ENCODE results near the gene EIF4A3.

EIF4A3 gene

GRCh38 chr17:80151333-80151732, 4.4 kb upstream of the EIF4A3 start:
- no peaks in the 10 kb centered on the region for H3K27me3 ChIP-seq (ENCODE audit: control insufficient read depth, insufficient read depth, low read length)
- H3K9me3 ChIP-seq (ENCODE audit: control insufficient read depth, low read length) = no peaks in the 10 kb centered on the region
- no peak overlapping the region for H3K9ac ChIP-seq
- H3K79me2 ChIP-seq = peaks cover 4% of the 10 kb centered on the region
- no peaks in the 10 kb centered on the region for H3K4me1 ChIP-seq
- no peak for TF ChIP-seq CTCF (IDR thresholded peaks at IDR 0.05)
- no peaks in the 10 kb centered on the region for H3K36me3 ChIP-seq (ENCODE audit: control insufficient read depth, insufficient read depth, low read length)
- no peak overlapping the region for H2AFZ ChIP-seq
- H3K4me2 ChIP-seq (ENCODE audit: low read length) = no peak overlapping the region
- H3K4me3 ChIP-seq (ENCODE audit: low read depth, low read length) = no peak overlapping the region
- H3K27ac ChIP-seq = no peak overlapping the region

GRCh38 chr17:80146121-80147034, 550 bp downstream of the EIF4A3 start:
- Histone ChIP-seq H3K79me2 (peaks cover 19% of the 10 kb centered on the region), H3K9ac (peak overlapping the region; percentile 49), H3K4me2 (ENCODE audit: low read length) (peak overlapping the region; percentile 82), H3K4me1 (peaks cover 7% of the 10 kb centered on the region), H3K27me3 (ENCODE audit: control insufficient read depth, insufficient read depth, low read length) (no peaks in the 10 kb centered on the region), H3K27ac (peak overlapping the region; percentile 76), H3K36me3 (ENCODE audit: control insufficient read depth, insufficient read depth, low read length) (no peaks in the 10 kb centered on the region), H3K9me3 (ENCODE audit: control insufficient read depth, low read length) (no peaks in the 10 kb centered on the region), H2AFZ (peak overlapping the region; percentile 78), H3K4me3 (ENCODE audit: low read depth, low read length) (peak overlapping the region; percentile 92)
- TF ChIP-seq CTCF (IDR thresholded peaks at IDR 0.05) = no peak

- H3K27ac ChIP-seq = no peak overlapping the region
Observed at GRCh38 chr17:80145076-80146075, 1.6 kb downstream of the EIF4A3 start.

GRCh38 chr17:80142929-80143328, 4.0 kb downstream of the EIF4A3 start:
- H3K27me3 ChIP-seq (ENCODE audit: control insufficient read depth, insufficient read depth, low read length) = no peaks in the 10 kb centered on the region
- no peaks in the 10 kb centered on the region for H3K9me3 ChIP-seq (ENCODE audit: control insufficient read depth, low read length)
- no peak for TF ChIP-seq CTCF (IDR thresholded peaks at IDR 0.05)
- H3K4me1 ChIP-seq = peaks cover 7% of the 10 kb centered on the region
- no peak overlapping the region for H2AFZ ChIP-seq
- H3K79me2 ChIP-seq = peaks cover 19% of the 10 kb centered on the region
- no peak overlapping the region for H3K4me3 ChIP-seq (ENCODE audit: low read depth, low read length)
- H3K36me3 ChIP-seq (ENCODE audit: control insufficient read depth, insufficient read depth, low read length) = no peaks in the 10 kb centered on the region
- H3K9ac ChIP-seq = no peak overlapping the region
- H3K4me2 ChIP-seq (ENCODE audit: low read length) = no peak overlapping the region
- no peak overlapping the region for H3K27ac ChIP-seq

More at GRCh38 chr17:80145076-80146075, 1.6 kb downstream of the EIF4A3 start:
- H3K9ac ChIP-seq = no peak overlapping the region
- no peak overlapping the region for H2AFZ ChIP-seq
- H3K79me2 ChIP-seq = peaks cover 19% of the 10 kb centered on the region
- H3K27me3 ChIP-seq (ENCODE audit: control insufficient read depth, insufficient read depth, low read length) = no peaks in the 10 kb centered on the region
- TF ChIP-seq CTCF (IDR thresholded peaks at IDR 0.05) = no peak
- H3K4me2 ChIP-seq (ENCODE audit: low read length) = peak overlapping the region; percentile 82
- no peaks in the 10 kb centered on the region for H3K9me3 ChIP-seq (ENCODE audit: control insufficient read depth, low read length)
- H3K4me3 ChIP-seq (ENCODE audit: low read depth, low read length) = peak overlapping the region; percentile 92
- H3K36me3 ChIP-seq (ENCODE audit: control insufficient read depth, insufficient read depth, low read length) = no peaks in the 10 kb centered on the region
- peaks cover 7% of the 10 kb centered on the region for H3K4me1 ChIP-seq
